ENCODE data around the gene GDF2.

Gene GDF2

DNA sequence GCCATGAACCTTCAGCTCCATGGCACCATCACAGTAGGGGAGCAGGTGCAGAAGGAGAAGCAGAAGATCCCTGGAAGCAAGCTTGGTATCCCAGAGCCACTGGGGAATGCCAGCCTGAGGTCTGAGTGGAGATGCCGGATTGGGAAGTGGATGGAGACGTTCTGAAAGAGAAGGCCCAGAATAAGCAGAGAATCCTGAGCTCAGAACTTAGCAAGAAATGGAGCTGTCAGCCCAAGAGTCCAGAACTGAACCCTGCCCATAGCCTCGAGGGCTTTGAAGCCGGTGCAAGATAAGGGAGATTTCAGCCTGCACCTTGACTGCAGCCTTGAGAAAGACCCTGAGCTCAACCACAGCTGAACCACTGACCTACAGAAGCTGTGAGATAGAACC lies 36.1 kb upstream of the GDF2 start:
- TF ChIP-seq, protein P1, sequence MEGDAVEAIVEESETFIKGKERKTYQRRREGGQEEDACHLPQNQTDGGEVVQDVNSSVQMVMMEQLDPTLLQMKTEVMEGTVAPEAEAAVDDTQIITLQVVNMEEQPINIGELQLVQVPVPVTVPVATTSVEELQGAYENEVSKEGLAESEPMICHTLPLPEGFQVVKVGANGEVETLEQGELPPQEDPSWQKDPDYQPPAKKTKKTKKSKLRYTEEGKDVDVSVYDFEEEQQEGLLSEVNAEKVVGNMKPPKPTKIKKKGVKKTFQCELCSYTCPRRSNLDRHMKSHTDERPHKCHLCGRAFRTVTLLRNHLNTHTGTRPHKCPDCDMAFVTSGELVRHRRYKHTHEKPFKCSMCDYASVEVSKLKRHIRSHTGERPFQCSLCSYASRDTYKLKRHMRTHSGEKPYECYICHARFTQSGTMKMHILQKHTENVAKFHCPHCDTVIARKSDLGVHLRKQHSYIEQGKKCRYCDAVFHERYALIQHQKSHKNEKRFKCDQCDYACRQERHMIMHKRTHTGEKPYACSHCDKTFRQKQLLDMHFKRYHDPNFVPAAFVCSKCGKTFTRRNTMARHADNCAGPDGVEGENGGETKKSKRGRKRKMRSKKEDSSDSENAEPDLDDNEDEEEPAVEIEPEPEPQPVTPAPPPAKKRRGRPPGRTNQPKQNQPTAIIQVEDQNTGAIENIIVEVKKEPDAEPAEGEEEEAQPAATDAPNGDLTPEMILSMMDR (conservative IDR thresholded peaks at IDR 0.05; ENCODE audit: low read depth): no peak
- ChIA-PET CTCF (no interaction called here), POLR2A (ENCODE audit: low non-redundant PET) (no interaction called here)
- H3K27ac ChIP-seq: no peak overlapping the region
- DNase-seq (ENCODE audit: low spot score): no peak

DNA sequence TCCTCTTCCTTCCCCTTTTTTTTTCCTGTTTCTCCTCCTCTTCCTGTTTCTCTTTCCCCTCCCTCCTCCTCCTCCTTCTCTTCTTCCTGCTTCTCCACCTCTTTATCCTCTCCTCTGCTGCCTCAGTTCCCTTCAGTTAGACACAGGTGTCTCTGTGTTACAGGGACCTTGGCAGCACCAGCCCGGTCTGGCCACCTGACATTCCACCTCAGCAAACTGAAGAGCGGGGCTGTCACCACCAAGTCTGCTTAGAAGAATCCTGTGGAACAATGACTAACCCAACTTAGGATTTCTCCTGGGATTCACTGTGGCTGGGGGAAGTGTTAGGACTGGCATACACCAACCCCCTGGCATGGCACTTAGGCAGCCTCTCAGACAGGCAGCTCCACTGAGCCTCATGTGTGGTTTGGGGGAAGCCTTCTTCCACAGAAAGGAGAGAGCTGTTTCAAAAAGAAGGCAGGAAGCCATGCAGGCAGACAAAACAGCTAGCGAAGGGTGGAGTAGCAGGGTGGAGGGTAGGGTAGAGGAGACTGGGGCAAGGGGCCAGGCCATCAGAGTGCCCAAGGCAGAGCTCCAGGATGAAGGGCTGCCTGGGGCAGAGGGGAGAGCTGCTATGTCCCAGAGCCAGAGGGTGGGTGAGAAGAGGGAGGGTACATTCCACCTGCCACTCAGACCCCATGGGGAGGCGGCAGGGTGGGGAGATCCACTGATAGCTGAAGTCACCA lies 35.5 kb upstream of the GDF2 start:
- no peak for DNase-seq (ENCODE audit: low spot score)
- POLR2A ChIA-PET (ENCODE audit: low non-redundant PET): no interaction called here
- CTCF ChIA-PET: interaction anchor here (0.9 kb wide), 1 partner anchor 25 kb away, joined by 4 read pairs; no protein-coding TSS in a partner anchor
- TF ChIP-seq, protein P1 (conservative IDR thresholded peaks at IDR 0.05; ENCODE audit: low read depth): no peak
- no peak overlapping the region for H3K27ac ChIP-seq

DNA sequence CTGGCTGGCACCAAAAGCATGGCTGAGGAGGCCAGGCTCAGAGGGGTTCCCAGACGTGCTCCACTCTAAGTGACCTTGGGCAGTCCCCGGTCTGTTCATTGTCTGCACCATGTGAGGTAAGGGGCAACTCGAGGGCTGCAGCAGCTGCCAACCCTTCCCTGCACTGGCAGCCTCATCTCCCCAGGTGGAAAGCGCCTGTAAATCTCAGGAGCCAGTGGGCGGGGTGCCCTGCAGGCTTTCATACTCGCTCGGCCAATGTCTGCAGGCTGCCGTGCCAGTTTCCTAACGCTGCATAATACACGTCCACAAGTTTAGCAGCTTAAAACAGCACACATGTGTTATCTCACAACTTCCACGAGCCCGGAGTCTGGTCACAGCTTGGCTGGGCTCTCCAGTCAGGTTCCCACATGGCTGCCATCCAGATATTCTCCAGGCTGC lies 34.9 kb upstream of the GDF2 start:
- TF ChIP-seq, protein P1 (conservative IDR thresholded peaks at IDR 0.05; ENCODE audit: low read depth): no peak
- no peak overlapping the region for H3K27ac ChIP-seq
- ChIA-PET POLR2A (ENCODE audit: low non-redundant PET) (no interaction called here), CTCF (interaction anchor here (0.9 kb wide), 1 partner anchor 24 kb away, joined by 4 read pairs; no protein-coding TSS in a partner anchor)
- no peak for DNase-seq (ENCODE audit: low spot score)

DNA sequence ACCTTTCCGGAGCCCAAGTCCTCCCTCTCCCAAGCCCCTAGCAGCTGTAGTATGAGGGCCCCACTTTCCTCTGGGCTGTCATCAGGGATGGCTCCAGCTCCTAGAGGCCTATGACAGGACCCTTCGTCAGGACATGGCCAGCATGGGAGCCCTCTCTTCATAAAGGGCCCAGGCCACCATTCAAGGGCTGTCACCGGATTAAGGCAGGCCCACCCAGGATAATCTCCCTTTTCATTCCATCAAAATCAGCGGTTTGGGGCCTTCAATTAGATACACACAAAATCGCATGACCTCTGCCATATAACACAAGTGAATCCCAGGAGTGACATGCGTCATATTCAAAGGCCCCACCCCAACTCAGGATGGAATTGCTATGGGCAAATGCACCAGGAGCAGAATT lies 34.4 kb upstream of the GDF2 start:
- H3K27ac ChIP-seq: no peak overlapping the region
- TF ChIP-seq, protein P1 (conservative IDR thresholded peaks at IDR 0.05; ENCODE audit: low read depth): no peak
- DNase-seq (ENCODE audit: low spot score): no peak
- CTCF ChIA-PET: interaction anchor here (0.9 kb wide), 1 partner anchor 24 kb away, joined by 4 read pairs; no protein-coding TSS in a partner anchor
- POLR2A ChIA-PET (ENCODE audit: low non-redundant PET): no interaction called here

DNA sequence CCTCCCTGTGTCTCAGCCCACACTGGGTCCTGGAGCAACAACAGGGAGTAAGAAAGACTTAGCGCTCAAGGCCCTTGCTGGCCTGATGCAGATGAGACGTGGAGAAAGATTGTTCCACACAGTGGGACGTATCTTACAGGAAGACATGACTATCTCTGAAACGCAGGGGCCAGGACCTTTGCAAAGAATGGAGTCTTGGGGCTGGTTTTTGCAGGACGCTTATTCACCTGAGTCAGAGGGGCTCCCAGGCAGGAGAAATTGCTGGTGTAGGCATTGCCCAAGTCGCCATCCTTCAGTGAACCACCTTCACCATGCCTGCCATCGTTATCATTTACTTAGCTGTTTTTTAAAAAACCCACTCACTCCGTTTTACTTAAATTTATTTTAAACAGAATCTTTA lies 34.0 kb upstream of the GDF2 start:
- POLR2A ChIA-PET (ENCODE audit: low non-redundant PET): no interaction called here

DNA sequence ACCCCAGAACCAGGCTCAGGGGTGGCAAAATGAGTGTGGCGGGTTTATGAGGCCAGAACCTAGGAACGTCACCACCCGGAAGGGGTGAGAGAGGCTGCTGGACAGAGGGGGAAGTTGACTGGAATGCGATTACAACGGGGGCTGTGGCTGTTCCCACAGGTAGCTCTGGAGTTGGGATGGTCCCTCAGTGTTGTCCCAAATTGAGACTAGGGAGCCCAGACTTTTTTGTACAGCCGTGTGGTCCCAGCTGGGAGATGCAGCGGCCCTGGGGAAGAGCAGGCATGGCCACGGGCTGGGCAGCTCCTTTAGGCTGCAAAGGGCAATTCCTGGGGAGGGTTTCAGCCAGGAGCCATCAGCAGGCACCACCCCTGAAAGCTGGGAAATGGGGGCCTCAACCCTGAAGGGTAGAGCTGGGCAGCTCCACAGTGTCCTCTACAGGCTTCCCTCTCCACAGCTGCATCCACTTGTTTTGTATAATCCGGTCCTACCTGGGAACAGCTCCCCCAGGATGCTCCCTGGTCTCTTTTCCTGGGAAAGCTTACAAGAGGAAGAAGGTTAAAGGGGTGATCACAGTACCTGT lies 33.2 kb upstream of the GDF2 start:
- CTCF ChIA-PET: interaction anchor here (0.5 to 1.6 kb wide), 3 partner anchors 23 to 690 kb away, joined by 3 to 7 read pairs (median 5); no protein-coding TSS in a partner anchor
- POLR2A ChIA-PET (ENCODE audit: low non-redundant PET): no interaction called here
- H3K27ac ChIP-seq: no peak overlapping the region
- DNase-seq (ENCODE audit: low spot score): no peak
- TF ChIP-seq, protein P1 (conservative IDR thresholded peaks at IDR 0.05; ENCODE audit: low read depth): no peak

More for the DNA sequence above, 34.0 kb upstream of the GDF2 start:
- H3K27ac ChIP-seq: no peak overlapping the region
- TF ChIP-seq, protein P1 (conservative IDR thresholded peaks at IDR 0.05; ENCODE audit: low read depth): no peak
- CTCF ChIA-PET: no interaction called here
- DNase-seq (ENCODE audit: low spot score): no peak
